K562 (cell line): ENCODE measurements around the gene PDPK1. TPM values are rescaled to one million over a fixed set of nuclear protein-coding genes. Genes with fewer than 3 reads are reported as not detected.

ENCODE experiments used
- ATAC-seq: fragments of 200-7000 bp; cut with Tn5 transposase; 3 replicates; pipeline ENCODE4 v1.9.1; 2020; ENCODE audit warnings: moderate library complexity
- BruUV-seq: library from RNA; stranded (reverse); fragments of 400-500 nt; replicated peaks from 2 replicates; lab custom pipeline; 2021; lab: Mats Ljungman, UMichigan
- CTCF ChIA-PET: fragments of 300-600 bp; formaldehyde crosslinking; extraction: SDS; loops from one replicate; lab custom pipeline; 2021; ENCODE audit warnings: low intra/inter-chr PET ratio; lab: Yijun Ruan, JAX
- POLR2A ChIA-PET: fragments of 300-600, 350-650 bp; sonication (Branson Sonifier 250); formaldehyde crosslinking; extraction: SDS; loops from one replicate; lab custom pipeline; 2021; ENCODE audit warnings: antibody characterized with exemption, inconsistent platforms; lab: Yijun Ruan, JAX
- DNase-seq, 4 experiments: peaks; one replicate each; pipeline versions ENCODE4 v3.0.0 to v3.0.0-alpha.2; 2011 to 2018; ENCODE audit warnings: low spot score in 3 of 4, mixed read lengths in 3 of 4; ENCODE audit errors: extremely low read depth in 1 of 4
- FAIRE-seq: peaks from 2 replicates; lab custom pipeline; 2011; peaks lifted over from hg19 to GRCh38; lab: Jason Lieb, UNC
- H2AFZ ChIP-seq: 2 replicates; pipeline ENCODE4 v1.6.0; 2011; ENCODE audit warnings: low read depth, low read length, control low read depth, inconsistent platforms
- H3K27ac ChIP-seq: fragments of 200-600 bp; 3 replicates; pipeline ENCODE4 v1.8.0; 2011; ENCODE audit warnings: low read depth, mild to moderate bottlenecking, control low read depth, inconsistent platforms, low read length, moderate library complexity, mixed read lengths; ENCODE audit errors: extremely low read depth
- H3K27me3 ChIP-seq, 2 experiments: fragments of 300-600 bp in 1 of 2; 2 replicates in 1 of 2; 3 replicates in 1 of 2; pipeline versions ENCODE4 v1.6.0 to v1.8.0; 2011; ENCODE audit warnings: inconsistent platforms in 2 of 2, low read length in 2 of 2, mild to moderate bottlenecking in 1 of 2, mixed read lengths in 1 of 2, moderate library complexity in 1 of 2; ENCODE audit not compliant: control insufficient read depth in 2 of 2, insufficient read depth in 2 of 2
- H3K36me3 ChIP-seq: fragments of 300-600 bp; 3 replicates; pipeline ENCODE4 v1.8.0; 2011; ENCODE audit warnings: mild to moderate bottlenecking, low read length, inconsistent platforms; ENCODE audit not compliant: control insufficient read depth, insufficient read depth
- H3K4me1 ChIP-seq, 2 experiments: fragments of 200-600 bp in 1 of 2; replicated peaks in 1 of 2; 2 replicates in 1 of 2; 3 replicates in 1 of 2; pipeline versions ENCODE4 v1.5.1 to v1.8.0; 2011; ENCODE audit warnings: inconsistent platforms in 2 of 2, low read length in 2 of 2, mild to moderate bottlenecking in 1 of 2, mixed read lengths in 1 of 2, moderate library complexity in 1 of 2; ENCODE audit not compliant: control insufficient read depth in 2 of 2, insufficient read depth in 2 of 2
- H3K4me2 ChIP-seq: 2 replicates; pipeline ENCODE4 v1.6.1; 2011; ENCODE audit warnings: low read length, control low read depth, inconsistent platforms, mixed read lengths; ENCODE audit not compliant: insufficient read depth
- H3K4me3 ChIP-seq: fragments of 200-600 bp; sonication (generic), shearing (Covaris generic); 2 replicates; pipeline ENCODE4 v1.5.1; 2016; ENCODE audit warnings: control low read depth, inconsistent platforms
- H3K79me2 ChIP-seq: fragments of 200-600 bp; 3 replicates; pipeline ENCODE4 v1.8.0; 2011; ENCODE audit warnings: low read length, inconsistent platforms; ENCODE audit not compliant: control insufficient read depth, insufficient read depth
- H3K9ac ChIP-seq, 2 experiments: 2 replicates each; pipeline versions ENCODE4 v1.6.0 to v1.6.1; 2011; ENCODE audit warnings: low read depth in 2 of 2, low read length in 2 of 2, control low read depth in 1 of 2, inconsistent platforms in 1 of 2, mild to moderate bottlenecking in 1 of 2, mixed read lengths in 1 of 2; ENCODE audit not compliant: insufficient read depth in 1 of 2
- H3K9me1 ChIP-seq: one replicate; pipeline ENCODE4 v1.6.0; 2011; ENCODE audit warnings: inconsistent platforms, mild to moderate bottlenecking, low read length, moderate library complexity; ENCODE audit not compliant: control insufficient read depth, insufficient read depth
- H3K9me3 ChIP-seq: replicated peaks from 2 replicates; pipeline ENCODE4 v1.5.1; 2011; ENCODE audit warnings: low read depth, low read length, inconsistent platforms; ENCODE audit not compliant: control insufficient read depth, insufficient read depth
- H4K20me1 ChIP-seq: replicated peaks from 2 replicates; pipeline ENCODE4 v1.6.1; 2011; ENCODE audit warnings: low read length, inconsistent platforms, mixed read lengths; ENCODE audit not compliant: control insufficient read depth, insufficient read depth
- FOXA1 ChIP-seq: fragments of 450-650 bp; IDR thresholded peaks from 2 replicates; pipeline ENCODE4 v1.6.1; 2016; ENCODE audit warnings: mild to moderate bottlenecking, borderline replicate concordance
- FOXA3 ChIP-seq, 2 experiments: fragments of 450-650 bp in 1 of 2; sonication (generic) in 1 of 2; formaldehyde crosslinking; IDR thresholded peaks in 1 of 2; conservative IDR thresholded peaks in 1 of 2; 2 replicates each; pipeline versions ENCODE4 v1.4.0 to v1.8.0; 2020 to 2022; ENCODE audit warnings: mild to moderate bottlenecking in 2 of 2, missing genetic modification reagents in 1 of 2
- MYBL2 ChIP-seq, 2 experiments: fragments of 450-650 bp in 1 of 2; sonication (generic) in 1 of 2; formaldehyde crosslinking in 1 of 2; IDR thresholded peaks; 2 replicates each; pipeline versions ENCODE4 v1.6.1 to v1.8.1; 2017 to 2022; ENCODE audit warnings: borderline replicate concordance in 1 of 2, inconsistent platforms in 1 of 2, low read depth in 1 of 2, mild to moderate bottlenecking in 1 of 2, missing genetic modification reagents in 1 of 2, moderate library complexity in 1 of 2
- NR1H2 ChIP-seq: sonication (generic); formaldehyde crosslinking; IDR thresholded peaks from 2 replicates; pipeline ENCODE4 v1.4.0; 2020; ENCODE audit warnings: mild to moderate bottlenecking, missing genetic modification reagents
- POLR2AphosphoS5 ChIP-seq: IDR thresholded peaks from 2 replicates; pipeline ENCODE4 v1.6.1; 2011; ENCODE audit warnings: mild to moderate bottlenecking, low read depth, low read length, moderate library complexity; ENCODE audit not compliant: control insufficient read depth, insufficient read depth
- PPARD ChIP-seq: fragments of 250-450 bp; sonication (Bioruptor Pico); IDR thresholded peaks from 2 replicates; pipeline ENCODE4 v1.8.0; 2022; ENCODE audit warnings: inconsistent platforms, mild to moderate bottlenecking, moderate library complexity
- RBBP5 ChIP-seq: fragments of 200-600 bp; sonication (generic); IDR thresholded peaks from 2 replicates; pipeline ENCODE4 v1.6.1; 2012; ENCODE audit warnings: borderline replicate concordance, mild to moderate bottlenecking, low read length, control low read depth, inconsistent platforms; ENCODE audit not compliant: insufficient read depth, poor library complexity, severe bottlenecking
- ZNF311 ChIP-seq: fragments of 250-450 bp; sonication (Bioruptor Pico); IDR thresholded peaks from 2 replicates; pipeline ENCODE4 v1.4.0; 2020; ENCODE audit warnings: mild to moderate bottlenecking, moderate library complexity
- ZNF589 ChIP-seq: fragments of 200-800 bp; sonication (Bioruptor generic); IDR thresholded peaks from 2 replicates; pipeline ENCODE4 v1.6.1; 2016; ENCODE audit warnings: low read depth, missing genetic modification characterization, missing compliant biosample characterization
- WGBS: fragments of 100-300 bp; shearing (Covaris generic); methylation state at CpG from one replicate; pipeline ENCODE4 v1.1.6; 2016; ENCODE audit warnings: low coverage, mixed read lengths; ENCODE audit not compliant: insufficient coverage; ENCODE audit errors: missing lambda C conversion rate; 5-methylcytosine and 5-hydroxymethylcytosine counted together
- in situ Hi-C: fragments of 300-500 bp; cut with MboI; formaldehyde crosslinking; loops from 4 replicates; pipeline ENCODE4 v1.15.0; 2018; ENCODE audit warnings: inconsistent platforms, mixed read lengths
- intact Hi-C: fragments of 100-400 bp; cut with micrococcal nuclease; formaldehyde crosslinking; loops from 2 replicates; pipeline ENCODE4 v1.14.2; 2022
- polyA plus RNA-seq, 8 experiments: library from polyadenylated mRNA; depleted of rRNA in 4 of 8; stranded (reverse) in 5 of 8; unstranded in 3 of 8; fragments of >200 nt; fragmentation: Nextera tagmentation in 2 of 8; fragmentation: Illumina TruSeq in 1 of 8; extraction: Ambion mirVana in 2 of 8; extraction: Trizol in 1 of 8; gene quantifications; 2 replicates each; pipeline versions ENCODE4 v1.2.1 to v1.2.3, GENCODE V29; 2011 to 2014; ENCODE audit warnings: inconsistent platforms in 1 of 8, missing spikeins in 1 of 8
- total RNA-seq, 7 experiments: library from RNA; depleted of rRNA in 6 of 7; stranded (reverse); fragments of >200 nt in 6 of 7; fragmentation: Illumina TruSeq in 2 of 7; extraction: Trizol in 2 of 7; gene quantifications; 2 replicates each; pipeline versions ENCODE4 v1.2.1 to v1.2.3, GENCODE V29; 2011 to 2021; ENCODE audit warnings: low replicate concordance in 1 of 7
- TF ChIP-seq, protein P1 (sequence below): IDR thresholded peaks from 2 replicates; pipeline ENCODE4 v1.6.1; 2011; ENCODE audit warnings: borderline replicate concordance, low read depth, mild to moderate bottlenecking, moderate library complexity, low read length; ENCODE audit not compliant: insufficient read depth, poor library complexity, severe bottlenecking
- TF ChIP-seq, protein P2 (sequence below): sonication (generic); formaldehyde crosslinking; IDR thresholded peaks from 2 replicates; pipeline ENCODE4 v1.9.0; 2022; ENCODE audit warnings: mild to moderate bottlenecking, missing genetic modification reagents
- TF ChIP-seq, protein P3 (sequence below): fragments of 150-350 bp; conservative IDR thresholded peaks from 2 replicates; pipeline ENCODE4 v1.6.1; 2014; ENCODE audit warnings: low read length

The PDPK1 gene
- total and polyA plus RNA-seq, 9 of the 15 experiments (the other 6 are each of a cell fraction or from before 2014, with no cell fraction given), result 4.0 to 37.2 (median 18.7) TPM

DNA sequence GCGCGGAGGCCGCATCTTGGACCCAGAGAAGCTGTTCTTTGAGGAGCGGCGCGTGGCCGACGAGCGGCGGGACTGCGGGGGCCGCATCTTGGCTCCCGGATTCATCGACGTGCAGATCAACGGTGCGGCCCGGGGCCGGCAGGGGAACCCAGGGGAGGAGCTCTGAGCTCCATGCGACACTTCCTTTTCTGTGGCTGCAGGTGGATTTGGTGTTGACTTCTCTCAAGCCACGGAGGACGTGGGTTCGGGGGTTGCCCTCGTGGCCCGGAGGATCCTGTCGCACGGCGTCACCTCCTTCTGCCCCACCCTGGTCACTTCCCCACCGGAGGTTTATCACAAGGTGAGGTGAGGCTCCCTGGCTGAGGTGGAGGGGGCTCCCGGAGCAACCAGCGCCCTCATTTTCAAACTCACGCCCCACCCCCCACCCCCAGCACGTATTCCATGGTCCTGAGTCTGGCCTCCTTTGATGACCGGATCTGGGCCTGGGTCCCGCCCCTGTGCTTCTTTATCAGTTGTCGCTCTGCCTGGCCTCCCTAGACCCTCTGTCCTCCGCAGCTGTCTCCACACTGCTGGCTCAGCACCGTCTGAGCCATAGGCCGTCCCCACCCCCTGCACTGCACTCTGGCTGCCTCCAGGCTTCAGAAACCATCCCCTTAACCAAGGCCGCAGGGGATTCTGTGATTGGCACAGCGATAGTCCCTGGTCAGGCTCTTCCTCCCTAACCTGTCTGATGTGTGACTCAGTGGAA is 16.9 kb upstream of the PDPK1 start:
- peak; percentile 74 for ATAC-seq
- Histone ChIP-seq H3K79me2 (peaks cover 54% of the 10 kb centered on the region), H3K9ac (peak overlapping the region; percentile 73 to 99), H3K9me3 (no peaks in the 10 kb centered on the region), H3K4me3 (peak overlapping the region; percentile 69), H3K4me2 (peak overlapping the region; percentile 92), H3K27ac (peak overlapping the region; percentile 82), H3K4me1 (peaks cover 25 to 55% of the 10 kb centered on the region in 2 experiments), H2AFZ (peak overlapping the region; percentile 74), H3K36me3 (peaks cover 69% of the 10 kb centered on the region), H3K9me1 (peaks cover 8% of the 10 kb centered on the region), H3K27me3 (no peaks in the 10 kb centered on the region), H4K20me1 (peaks cover 34% of the 10 kb centered on the region)
- in situ Hi-C loops, result no loop called here
- DNase-seq, result peak; percentile 66 to 80 (median 72)
- intact Hi-C loops, result no loop called here
- CTCF ChIA-PET, result no interaction called here
- 3% methylated on average over 40 of the region's 41 CpGs for WGBS
- POLR2A ChIA-PET, result interaction anchor here (0.6 to 3.2 kb wide), 11 partner anchors 9 to 164 kb away, joined by 3 to 45 read pairs (median 4); partner anchors contain the start of genes CEMP1 and TEDC2
- BruUV-seq, result no TSS peak
- FAIRE-seq, result peak; percentile 46
- TF ChIP-seq ZNF589 (CRISPR knock-in tag) (no peak), MYBL2 (IDR thresholded peaks at IDR 0.05; ENCODE audit: low read depth) (no peak), MYBL2 (CRISPR knock-in tag; IDR thresholded peaks at IDR 0.05; ENCODE audit: borderline replicate concordance) (no peak), FOXA3 (CRISPR knock-in tag; conservative IDR thresholded peaks at IDR 0.05 in 1 of 2, IDR thresholded peaks at IDR 0.05 in 1 of 2) (0 out of 4 replicates have a peak, but pooled peaks of 1 of the 2 experiments have one; percentile 35), FOXA1 (no peak), RBBP5 (peak; percentile 49), POLR2AphosphoS5 (0 out of 2 replicates have a peak, but pooled peaks have one; percentile 28), NR1H2 (CRISPR knock-in tag) (no peak), ZNF311 (CRISPR knock-in tag) (no peak), PPARD (CRISPR knock-in tag) (no peak)
- TF ChIP-seq, protein P1, sequence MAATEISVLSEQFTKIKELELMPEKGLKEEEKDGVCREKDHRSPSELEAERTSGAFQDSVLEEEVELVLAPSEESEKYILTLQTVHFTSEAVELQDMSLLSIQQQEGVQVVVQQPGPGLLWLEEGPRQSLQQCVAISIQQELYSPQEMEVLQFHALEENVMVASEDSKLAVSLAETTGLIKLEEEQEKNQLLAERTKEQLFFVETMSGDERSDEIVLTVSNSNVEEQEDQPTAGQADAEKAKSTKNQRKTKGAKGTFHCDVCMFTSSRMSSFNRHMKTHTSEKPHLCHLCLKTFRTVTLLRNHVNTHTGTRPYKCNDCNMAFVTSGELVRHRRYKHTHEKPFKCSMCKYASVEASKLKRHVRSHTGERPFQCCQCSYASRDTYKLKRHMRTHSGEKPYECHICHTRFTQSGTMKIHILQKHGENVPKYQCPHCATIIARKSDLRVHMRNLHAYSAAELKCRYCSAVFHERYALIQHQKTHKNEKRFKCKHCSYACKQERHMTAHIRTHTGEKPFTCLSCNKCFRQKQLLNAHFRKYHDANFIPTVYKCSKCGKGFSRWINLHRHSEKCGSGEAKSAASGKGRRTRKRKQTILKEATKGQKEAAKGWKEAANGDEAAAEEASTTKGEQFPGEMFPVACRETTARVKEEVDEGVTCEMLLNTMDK, result peak; percentile 74
- TF ChIP-seq, protein P2, sequence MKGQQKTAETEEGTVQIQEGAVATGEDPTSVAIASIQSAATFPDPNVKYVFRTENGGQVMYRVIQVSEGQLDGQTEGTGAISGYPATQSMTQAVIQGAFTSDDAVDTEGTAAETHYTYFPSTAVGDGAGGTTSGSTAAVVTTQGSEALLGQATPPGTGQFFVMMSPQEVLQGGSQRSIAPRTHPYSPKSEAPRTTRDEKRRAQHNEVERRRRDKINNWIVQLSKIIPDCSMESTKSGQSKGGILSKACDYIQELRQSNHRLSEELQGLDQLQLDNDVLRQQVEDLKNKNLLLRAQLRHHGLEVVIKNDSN, result peak; percentile 56
- TF ChIP-seq, protein P3, sequence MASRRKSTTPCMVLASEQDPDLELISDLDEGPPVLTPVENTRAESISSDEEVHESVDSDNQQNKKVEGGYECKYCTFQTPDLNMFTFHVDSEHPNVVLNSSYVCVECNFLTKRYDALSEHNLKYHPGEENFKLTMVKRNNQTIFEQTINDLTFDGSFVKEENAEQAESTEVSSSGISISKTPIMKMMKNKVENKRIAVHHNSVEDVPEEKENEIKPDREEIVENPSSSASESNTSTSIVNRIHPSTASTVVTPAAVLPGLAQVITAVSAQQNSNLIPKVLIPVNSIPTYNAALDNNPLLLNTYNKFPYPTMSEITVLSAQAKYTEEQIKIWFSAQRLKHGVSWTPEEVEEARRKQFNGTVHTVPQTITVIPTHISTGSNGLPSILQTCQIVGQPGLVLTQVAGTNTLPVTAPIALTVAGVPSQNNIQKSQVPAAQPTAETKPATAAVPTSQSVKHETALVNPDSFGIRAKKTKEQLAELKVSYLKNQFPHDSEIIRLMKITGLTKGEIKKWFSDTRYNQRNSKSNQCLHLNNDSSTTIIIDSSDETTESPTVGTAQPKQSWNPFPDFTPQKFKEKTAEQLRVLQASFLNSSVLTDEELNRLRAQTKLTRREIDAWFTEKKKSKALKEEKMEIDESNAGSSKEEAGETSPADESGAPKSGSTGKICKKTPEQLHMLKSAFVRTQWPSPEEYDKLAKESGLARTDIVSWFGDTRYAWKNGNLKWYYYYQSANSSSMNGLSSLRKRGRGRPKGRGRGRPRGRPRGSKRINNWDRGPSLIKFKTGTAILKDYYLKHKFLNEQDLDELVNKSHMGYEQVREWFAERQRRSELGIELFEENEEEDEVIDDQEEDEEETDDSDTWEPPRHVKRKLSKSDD, result no peak
